GM23248 (cell line): ENCODE measurements around the gene RAB44. TPM values are rescaled to one million over a fixed set of nuclear protein-coding genes. Genes with fewer than 3 reads are reported as not detected.

ENCODE experiments used
- DNase-seq: peaks from one replicate; pipeline ENCODE4 v3.0.0-alpha.2; 2015
- H2AFZ ChIP-seq: fragments of 200-600 bp; sonication (generic); 2 replicates; pipeline ENCODE4 v1.6.1; 2016; ENCODE audit warnings: antibody characterized with exemption
- H3F3A ChIP-seq: fragments of 200-600 bp; sonication (generic); 2 replicates; pipeline ENCODE4 v1.6.1; 2016; ENCODE audit warnings: mild to moderate bottlenecking, antibody characterized with exemption, mixed run types; ENCODE audit not compliant: insufficient read depth
- H3K27ac ChIP-seq: fragments of 200-600 bp; sonication (generic); 2 replicates; pipeline ENCODE4 v1.5.1; 2016; ENCODE audit warnings: mild to moderate bottlenecking
- H3K27me3 ChIP-seq: fragments of 200-600 bp; sonication (generic); replicated peaks from 2 replicates; pipeline ENCODE4 v1.6.1; 2016; ENCODE audit warnings: mild to moderate bottlenecking; ENCODE audit not compliant: insufficient read depth
- H3K36me3 ChIP-seq: fragments of 200-600 bp; sonication (generic); 2 replicates; pipeline ENCODE4 v1.6.1; 2016; ENCODE audit warnings: low read depth, mild to moderate bottlenecking
- H3K4me1 ChIP-seq: fragments of 200-600 bp; sonication (generic); 2 replicates; pipeline ENCODE4 v1.6.1; 2016; ENCODE audit warnings: mild to moderate bottlenecking; ENCODE audit not compliant: insufficient read depth
- H3K4me2 ChIP-seq: fragments of 200-600 bp; sonication (generic); one replicate; pipeline ENCODE4 v1.6.1; 2016; ENCODE audit warnings: mild to moderate bottlenecking; ENCODE audit not compliant: unreplicated experiment
- H3K4me3 ChIP-seq: fragments of 200-600 bp; sonication (generic); 2 replicates; pipeline ENCODE4 v1.5.1; 2016; ENCODE audit warnings: mild to moderate bottlenecking
- H3K79me2 ChIP-seq: fragments of 200-600 bp; sonication (generic); 2 replicates; pipeline ENCODE4 v1.6.1; 2016; ENCODE audit warnings: mild to moderate bottlenecking; ENCODE audit not compliant: insufficient read depth
- H3K9ac ChIP-seq: fragments of 200-600 bp; sonication (generic); 2 replicates; pipeline ENCODE4 v1.6.1; 2016; ENCODE audit warnings: mild to moderate bottlenecking
- H3K9me2 ChIP-seq: fragments of 200-600 bp; sonication (generic); 2 replicates; pipeline ENCODE4 v1.6.1; 2016; ENCODE audit warnings: mixed run types, mild to moderate bottlenecking, moderate library complexity; ENCODE audit not compliant: insufficient read depth
- H3K9me3 ChIP-seq: fragments of 200-600 bp; sonication (generic); one replicate; pipeline ENCODE4 v1.6.1; 2017; ENCODE audit warnings: low read depth
- H4K20me1 ChIP-seq: fragments of 200-600 bp; sonication (generic); 2 replicates; pipeline ENCODE4 v1.6.0; 2016; ENCODE audit not compliant: insufficient read depth
- EZH2 ChIP-seq: fragments of 200-600 bp; sonication (generic); IDR thresholded peaks from 2 replicates; pipeline ENCODE4 v1.6.1; 2018; ENCODE audit warnings: antibody characterized with exemption, mild to moderate bottlenecking; ENCODE audit not compliant: insufficient read depth, poor library complexity, severe bottlenecking
- EZH2phosphoT487 ChIP-seq: fragments of 200-600 bp; sonication (generic); IDR thresholded peaks from 2 replicates; pipeline ENCODE4 v1.6.1; 2018; ENCODE audit warnings: antibody characterized with exemption, moderate library complexity, mild to moderate bottlenecking, low read depth; ENCODE audit not compliant: insufficient read depth
- WGBS, 2 experiments: methylation state at CpG; one replicate each; pipeline ENCODE4 v1.1.6; 2015 to 2017; ENCODE audit warnings: low lambda C conversion rate in 2 of 2, low coverage in 1 of 2; ENCODE audit errors: missing lambda C conversion rate in 2 of 2; 5-methylcytosine and 5-hydroxymethylcytosine counted together
- in situ Hi-C: fragments of 300-500 bp; cut with MboI; formaldehyde crosslinking; loops from 2 replicates; pipeline ENCODE4 v1.15.0; 2020
- polyA plus RNA-seq: library from polyadenylated mRNA; unstranded; fragments of >200 nt; fragmentation: Nextera tagmentation; extraction: Ambion mirVana; gene quantifications from 2 replicates; pipeline ENCODE4 v1.2.1, GENCODE V29; 2016
- total RNA-seq: library from RNA; depleted of rRNA; stranded (reverse); fragments of >200 nt; shearing (Covaris generic); gene quantifications from 2 replicates; pipeline ENCODE4 v1.2.3, GENCODE V29; 2014

Gene RAB44
- total and polyA plus RNA-seq, 2 experiments from 2014 or later, result not detected

- Histone ChIP-seq H3K27me3 (no peaks in the 10 kb centered on the region), H3K79me2 (no peaks in the 10 kb centered on the region), H3K9ac (no peak overlapping the region), H2AFZ (no peak overlapping the region), H3K36me3 (no peaks in the 10 kb centered on the region), H3K27ac (no peak overlapping the region), H3K4me3 (no peak overlapping the region), H3F3A (0 out of 2 replicates have a peak, but pooled peaks cover 12% of the 10 kb centered on the region), H3K4me2 (no peak overlapping the region), H3K4me1 (peaks cover 11% of the 10 kb centered on the region), H3K9me2 (no peaks in the 10 kb centered on the region), H4K20me1 (no peaks in the 10 kb centered on the region), H3K9me3 (no peaks in the 10 kb centered on the region)
- WGBS, 2 experiments, result 85 to 88% methylated on average over 6 to 8 of the region's 8 CpGs
- TF ChIP-seq EZH2 (no peak), EZH2phosphoT487 (no peak)
- in situ Hi-C loops, result no loop called here
- DNase-seq, result no peak
Measured at GRCh38 chr6:36713846-36714245, 16.2 kb downstream of the RAB44 start.

GRCh38 chr6:36714511-36714910 lies 16.9 kb downstream of the RAB44 start:
- H3F3A ChIP-seq, result 0 out of 2 replicates have a peak, but pooled peaks cover 12% of the 10 kb centered on the region
- H3K4me2 ChIP-seq, result no peak overlapping the region
- no peaks in the 10 kb centered on the region for H3K27me3 ChIP-seq
- no peak for DNase-seq
- TF ChIP-seq EZH2, result no peak
- TF ChIP-seq EZH2phosphoT487, result no peak
- H4K20me1 ChIP-seq, result no peaks in the 10 kb centered on the region
- H3K4me3 ChIP-seq, result no peak overlapping the region
- in situ Hi-C loops, result no loop called here
- no peaks in the 10 kb centered on the region for H3K79me2 ChIP-seq
- no peaks in the 10 kb centered on the region for H3K36me3 ChIP-seq
- H3K9me3 ChIP-seq, result no peaks in the 10 kb centered on the region
- peaks cover 11% of the 10 kb centered on the region for H3K4me1 ChIP-seq
- H3K9me2 ChIP-seq, result no peaks in the 10 kb centered on the region
- 75 to 81% methylated on average over 10 of the region's 10 CpGs for WGBS, 2 experiments
- no peak overlapping the region for H3K27ac ChIP-seq
- no peak overlapping the region for H3K9ac ChIP-seq
- H2AFZ ChIP-seq, result no peak overlapping the region

- no peaks in the 10 kb centered on the region for H4K20me1 ChIP-seq
- H3K9me3 ChIP-seq, result no peaks in the 10 kb centered on the region
- no peaks in the 10 kb centered on the region for H3K79me2 ChIP-seq
- no peak overlapping the region for H3K4me2 ChIP-seq
- H3K27me3 ChIP-seq, result no peaks in the 10 kb centered on the region
- H3K36me3 ChIP-seq, result no peaks in the 10 kb centered on the region
- 91 to 94% methylated on average over 7 of the region's 7 CpGs for WGBS, 2 experiments
- H3K4me1 ChIP-seq, result peaks cover 11% of the 10 kb centered on the region
- no peak overlapping the region for H2AFZ ChIP-seq
- no peak for DNase-seq
- no peak overlapping the region for H3K27ac ChIP-seq
- no peak overlapping the region for H3K9ac ChIP-seq
- H3K9me2 ChIP-seq, result no peaks in the 10 kb centered on the region
- 0 out of 2 replicates have a peak, but pooled peaks cover 12% of the 10 kb centered on the region for H3F3A ChIP-seq
- TF ChIP-seq EZH2phosphoT487, result no peak
- no peak for TF ChIP-seq EZH2
- H3K4me3 ChIP-seq, result no peak overlapping the region
- in situ Hi-C loops, result no loop called here
Measured at GRCh38 chr6:36715469-36715868, 17.8 kb downstream of the RAB44 start.

- in situ Hi-C loops, result no loop called here
- no peak overlapping the region for H3K9ac ChIP-seq
- no peak overlapping the region for H3K4me3 ChIP-seq
- DNase-seq, result no peak
- no peak for TF ChIP-seq EZH2phosphoT487
- no peak for TF ChIP-seq EZH2
- WGBS, 2 experiments, result 66 to 71% methylated on average over 8 of the region's 8 CpGs
- no peak overlapping the region for H3K4me2 ChIP-seq
- H3K9me3 ChIP-seq, result no peaks in the 10 kb centered on the region
- no peaks in the 10 kb centered on the region for H4K20me1 ChIP-seq
- H3K36me3 ChIP-seq, result no peaks in the 10 kb centered on the region
- H3K27me3 ChIP-seq, result no peaks in the 10 kb centered on the region
- H3K79me2 ChIP-seq, result no peaks in the 10 kb centered on the region
- no peak overlapping the region for H2AFZ ChIP-seq
- peaks cover 6% of the 10 kb centered on the region for H3K4me1 ChIP-seq
- 0 out of 2 replicates have a peak, but pooled peaks cover 5% of the 10 kb centered on the region for H3F3A ChIP-seq
- no peak overlapping the region for H3K27ac ChIP-seq
- no peaks in the 10 kb centered on the region for H3K9me2 ChIP-seq
Measured at GRCh38 chr6:36716476-36717093, 19.0 kb downstream of the RAB44 start.
